Pons (tissue), 1 donor: Measurements from ENCODE around the gene NYAP1.
"Not testable (repeated sequence)": the region's sequence is repeated elsewhere in the genome, so short reads cannot be mapped to it uniquely, and the experiment has no call there.

ENCODE experiments used
- DNase-seq: peaks from one replicate; pipeline ENCODE4 v3.0.0-alpha.2; 2016; ENCODE audit warnings: low spot score

The NYAP1 gene

GRCh38 chr7:100513212-100513810 lies 29.6 kb downstream of the NYAP1 start:
- no peak for DNase-seq

- no peak for DNase-seq
Observed at GRCh38 chr7:100515072-100515532, 31.4 kb downstream of the NYAP1 start.

- no peak for DNase-seq
Observed at GRCh38 chr7:100516135-100516812, 32.5 kb downstream of the NYAP1 start.

GRCh38 chr7:100517305-100517704 lies 33.6 kb downstream of the NYAP1 start:
- DNase-seq, result no peak

- no peak for DNase-seq
Observed at GRCh38 chr7:100519580-100519979, 35.9 kb downstream of the NYAP1 start.

- no peak for DNase-seq
Observed at GRCh38 chr7:100520138-100520537, 36.4 kb downstream of the NYAP1 start.

- no peak for DNase-seq
Observed at GRCh38 chr7:100521076-100521475, 37.3 kb downstream of the NYAP1 start.

- peak; percentile 36 for DNase-seq
Observed at GRCh38 chr7:100521909-100522593, 38.3 kb downstream of the NYAP1 start.

- DNase-seq, result not testable (repeated sequence)
Observed at GRCh38 chr7:100523192-100523591, 39.5 kb downstream of the NYAP1 start.

- DNase-seq, result not testable (repeated sequence)
Observed at GRCh38 chr7:100528108-100528866, 44.6 kb downstream of the NYAP1 start.

GRCh38 chr7:100532165-100533022 lies 48.7 kb downstream of the NYAP1 start:
- no peak for DNase-seq

GRCh38 chr7:100535982-100536381 lies 52.3 kb downstream of the NYAP1 start:
- not testable (repeated sequence) for DNase-seq

- not testable (repeated sequence) for DNase-seq
Observed at GRCh38 chr7:100536695-100537094, 53.0 kb downstream of the NYAP1 start.

GRCh38 chr7:100538348-100538653 lies 54.6 kb downstream of the NYAP1 start:
- no peak for DNase-seq

GRCh38 chr7:100538654-100539435 lies 55.1 kb downstream of the NYAP1 start, which contains the start of gene AGFG2:
Gene AGFG2, plus strand, starts transcription at chr7:100539203. Its CDS starts 144 bp downstream, at chr7:100539347.
- peak; percentile 99 for DNase-seq

- no peak for DNase-seq
Observed at GRCh38 chr7:100539436-100540006, 55.8 kb downstream of the NYAP1 start.

- no peak for DNase-seq
Observed at GRCh38 chr7:100540073-100540723, 56.5 kb downstream of the NYAP1 start.

- not testable (repeated sequence) for DNase-seq
Observed at GRCh38 chr7:100541309-100541708, 57.6 kb downstream of the NYAP1 start.

GRCh38 chr7:100543586-100543985 lies 59.9 kb downstream of the NYAP1 start:
- DNase-seq, result no peak

GRCh38 chr7:100544386-100544785 lies 60.7 kb downstream of the NYAP1 start:
- peak; percentile 2 for DNase-seq
